Gastroesophageal sphincter (tissue), 3 donors: ENCODE data around the gene DNAH11.

Source experiments
- CTCF ChIP-seq, 4 experiments: fragments of 200-600 bp in 2 of 4; fragments of 450-650 bp in 2 of 4; sonication (generic) in 1 of 4; IDR thresholded peaks; one replicate each; pipeline ENCODE4 v1.5.1; 2017 to 2019; ENCODE audit warnings: antibody characterized with exemption in 4 of 4, mild to moderate bottlenecking in 2 of 4, moderate library complexity in 2 of 4
- EP300 ChIP-seq: sonication (generic); formaldehyde crosslinking; IDR thresholded peaks from one replicate; pipeline ENCODE4 v1.6.1; 2017; ENCODE audit warnings: antibody characterized with exemption, mild to moderate bottlenecking
- POLR2A ChIP-seq, 2 donors: fragments of 450-650 bp; IDR thresholded peaks; one replicate each; pipeline ENCODE4 v1.6.1; 2017; ENCODE audit warnings: antibody characterized with exemption in 2 of 2, mild to moderate bottlenecking in 2 of 2, moderate library complexity in 1 of 2
- POLR2AphosphoS5 ChIP-seq: sonication (generic); formaldehyde crosslinking; IDR thresholded peaks from one replicate; pipeline ENCODE4 v1.6.1; 2017; ENCODE audit warnings: antibody characterized with exemption

- TF ChIP-seq CTCF (IDR thresholded peaks at IDR 0.05) = no peak
- TF ChIP-seq POLR2A (IDR thresholded peaks at IDR 0.05) = no peak
- TF ChIP-seq POLR2AphosphoS5 = no peak
- TF ChIP-seq EP300 = no peak
Observed at GRCh38 chr7:21724562-21724961, 181.7 kb downstream of the DNAH11 start.
